SU-DHL-6 (cell line): ENCODE data around the gene TENT5A.

Experiments used
- H2AFZ ChIP-seq: fragments of 200-600 bp; sonication (generic); 2 replicates; pipeline ENCODE4 v1.6.1; 2014; ENCODE audit warnings: low read depth, mild to moderate bottlenecking, moderate library complexity, mixed read lengths, antibody characterized with exemption, low read length; ENCODE audit not compliant: severe bottlenecking
- H3F3A ChIP-seq: fragments of 200-600 bp; shearing (Covaris generic); 2 replicates; pipeline ENCODE4 v1.6.0; 2016; ENCODE audit warnings: antibody characterized with exemption, mild to moderate bottlenecking; ENCODE audit not compliant: insufficient read depth
- H3K27ac ChIP-seq: fragments of 200-600 bp; sonication (generic); 2 replicates; pipeline ENCODE4 v1.5.1; 2016; ENCODE audit warnings: low read depth, mild to moderate bottlenecking, low read length, moderate library complexity, mixed read lengths
- H3K27me3 ChIP-seq: fragments of 200-600 bp; sonication (generic), shearing (Covaris generic); 2 replicates; pipeline ENCODE4 v1.6.0; 2014; ENCODE audit warnings: mild to moderate bottlenecking, low read length
- H3K36me3 ChIP-seq: fragments of 200-600 bp; sonication (generic); 2 replicates; pipeline ENCODE4 v1.6.1; 2014; ENCODE audit warnings: mild to moderate bottlenecking, low read length, mixed read lengths
- H3K4me2 ChIP-seq: fragments of 300-600, 200-600 bp; shearing (Covaris generic), sonication (generic); 2 replicates; pipeline ENCODE4 v1.6.0; 2014; ENCODE audit warnings: low read length, low read depth, mild to moderate bottlenecking; ENCODE audit not compliant: poor library complexity, severe bottlenecking
- H3K4me3 ChIP-seq: fragments of 200-600 bp; sonication (generic); 2 replicates; pipeline ENCODE4 v1.5.1; 2014; ENCODE audit warnings: antibody characterized with exemption, low read length, mild to moderate bottlenecking, mixed read lengths; ENCODE audit not compliant: insufficient read depth, poor library complexity, severe bottlenecking
- H3K79me2 ChIP-seq: fragments of 200-600 bp; sonication (generic); 2 replicates; pipeline ENCODE4 v1.6.1; 2014; ENCODE audit warnings: mild to moderate bottlenecking, low read length, moderate library complexity; ENCODE audit not compliant: insufficient read depth
- H3K9ac ChIP-seq: fragments of 200-600 bp; sonication (generic); 2 replicates; pipeline ENCODE4 v1.7.0; 2014; ENCODE audit warnings: mild to moderate bottlenecking, low read length
- H3K9me2 ChIP-seq: fragments of 200-600 bp; sonication (generic); replicated peaks from 2 replicates; pipeline ENCODE4 v1.6.1; 2014; ENCODE audit warnings: low read length; ENCODE audit not compliant: insufficient read depth
- H3K9me3 ChIP-seq: fragments of 200-600 bp; sonication (generic); 2 replicates; pipeline ENCODE4 v1.6.1; 2014; ENCODE audit warnings: low read length, mixed read lengths; ENCODE audit not compliant: insufficient read depth
- H4K20me1 ChIP-seq: fragments of 200-600 bp; sonication (generic); 2 replicates; pipeline ENCODE4 v1.6.1; 2014; ENCODE audit warnings: low read depth, mild to moderate bottlenecking, antibody characterized with exemption, low read length, moderate library complexity, mixed read lengths
- EZH2phosphoT487 ChIP-seq: fragments of 200-600 bp; sonication (generic), shearing (Covaris generic); conservative IDR thresholded peaks from 2 replicates; pipeline ENCODE4 v1.6.1; 2018; ENCODE audit warnings: mild to moderate bottlenecking, antibody characterized with exemption, low read length, moderate library complexity, mixed read lengths
- TF ChIP-seq, protein P1 (sequence below): fragments of 200-600 bp; sonication (generic); IDR thresholded peaks from one replicate; pipeline ENCODE4 v1.5.1; 2017; ENCODE audit warnings: antibody characterized with exemption, mild to moderate bottlenecking, low read length, moderate library complexity; ENCODE audit not compliant: insufficient read depth, poor library complexity, severe bottlenecking

TENT5A gene

DNA sequence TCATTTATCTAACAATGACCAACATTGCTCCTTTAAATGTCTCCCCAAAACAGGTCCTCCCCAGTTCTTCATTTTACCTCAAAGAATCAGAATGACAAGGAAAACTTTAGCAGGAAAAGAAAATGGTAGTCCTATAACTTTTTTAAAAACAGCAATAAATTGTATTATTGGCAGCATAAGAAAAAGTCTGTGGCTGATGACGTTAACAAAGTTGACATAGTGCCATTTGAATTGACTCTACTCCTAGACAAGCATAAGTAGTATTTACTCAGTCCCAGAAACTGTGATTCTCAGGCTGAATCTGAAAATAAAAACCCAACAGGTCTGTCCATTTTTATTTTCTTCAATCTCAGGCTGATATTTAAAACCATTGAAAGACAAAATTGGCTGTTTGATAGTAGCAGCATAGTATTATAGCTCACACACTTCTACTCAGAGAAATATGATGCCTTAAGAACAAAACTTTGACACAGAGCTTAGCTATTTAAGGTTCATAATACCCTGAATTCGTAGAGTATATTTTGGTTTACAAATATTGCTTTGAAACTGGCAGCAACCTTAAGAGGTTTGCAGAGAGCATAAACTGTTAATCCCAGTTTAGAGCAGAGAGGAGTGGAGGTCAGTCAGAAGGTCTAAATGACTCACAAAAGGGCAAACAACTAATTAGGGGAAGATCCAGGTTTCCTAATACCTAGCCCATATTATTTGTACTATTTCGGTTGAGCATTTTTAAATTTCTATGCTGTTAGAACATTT is 35.0 kb upstream of the TENT5A start:
- no peak overlapping the region for H2AFZ ChIP-seq
- H3K27me3 ChIP-seq, result no peaks in the 10 kb centered on the region
- H3K9ac ChIP-seq, result no peak overlapping the region
- H3K4me3 ChIP-seq, result no peak overlapping the region
- no peaks in the 10 kb centered on the region for H3K9me2 ChIP-seq
- no peak for TF ChIP-seq EZH2phosphoT487
- TF ChIP-seq, protein P1, sequence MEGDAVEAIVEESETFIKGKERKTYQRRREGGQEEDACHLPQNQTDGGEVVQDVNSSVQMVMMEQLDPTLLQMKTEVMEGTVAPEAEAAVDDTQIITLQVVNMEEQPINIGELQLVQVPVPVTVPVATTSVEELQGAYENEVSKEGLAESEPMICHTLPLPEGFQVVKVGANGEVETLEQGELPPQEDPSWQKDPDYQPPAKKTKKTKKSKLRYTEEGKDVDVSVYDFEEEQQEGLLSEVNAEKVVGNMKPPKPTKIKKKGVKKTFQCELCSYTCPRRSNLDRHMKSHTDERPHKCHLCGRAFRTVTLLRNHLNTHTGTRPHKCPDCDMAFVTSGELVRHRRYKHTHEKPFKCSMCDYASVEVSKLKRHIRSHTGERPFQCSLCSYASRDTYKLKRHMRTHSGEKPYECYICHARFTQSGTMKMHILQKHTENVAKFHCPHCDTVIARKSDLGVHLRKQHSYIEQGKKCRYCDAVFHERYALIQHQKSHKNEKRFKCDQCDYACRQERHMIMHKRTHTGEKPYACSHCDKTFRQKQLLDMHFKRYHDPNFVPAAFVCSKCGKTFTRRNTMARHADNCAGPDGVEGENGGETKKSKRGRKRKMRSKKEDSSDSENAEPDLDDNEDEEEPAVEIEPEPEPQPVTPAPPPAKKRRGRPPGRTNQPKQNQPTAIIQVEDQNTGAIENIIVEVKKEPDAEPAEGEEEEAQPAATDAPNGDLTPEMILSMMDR, result no peak
- H3K79me2 ChIP-seq, result no peaks in the 10 kb centered on the region
- H4K20me1 ChIP-seq, result no peaks in the 10 kb centered on the region
- no peak overlapping the region for H3K4me2 ChIP-seq
- H3F3A ChIP-seq, result no peaks in the 10 kb centered on the region
- no peaks in the 10 kb centered on the region for H3K9me3 ChIP-seq
- no peak overlapping the region for H3K27ac ChIP-seq
- H3K36me3 ChIP-seq, result no peaks in the 10 kb centered on the region

DNA sequence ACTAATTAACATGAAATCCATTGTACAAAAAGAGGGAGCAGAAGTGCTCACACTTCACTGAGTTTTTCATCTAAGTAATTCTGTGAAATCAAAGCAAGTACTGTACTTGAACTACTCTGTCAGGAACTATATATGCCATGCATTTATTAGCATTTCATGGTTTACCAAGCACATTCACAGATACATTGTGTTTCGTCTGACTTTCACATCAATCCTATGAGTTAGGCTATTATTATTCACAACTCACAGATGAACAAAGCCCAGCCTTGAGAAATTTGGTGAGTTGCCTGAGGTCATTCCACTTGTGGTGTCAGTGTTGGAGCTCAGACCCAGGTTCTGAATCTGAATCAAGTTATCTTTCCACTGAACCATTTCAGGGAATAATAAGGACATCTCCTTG is 33.7 kb upstream of the TENT5A start:
- Histone ChIP-seq H3K9me2 (no peaks in the 10 kb centered on the region), H2AFZ (no peak overlapping the region), H3K27ac (no peak overlapping the region), H3K79me2 (no peaks in the 10 kb centered on the region), H3K27me3 (no peaks in the 10 kb centered on the region), H3K9me3 (no peaks in the 10 kb centered on the region), H3F3A (no peaks in the 10 kb centered on the region), H3K4me2 (no peak overlapping the region), H3K4me3 (no peak overlapping the region), H4K20me1 (no peaks in the 10 kb centered on the region), H3K36me3 (no peaks in the 10 kb centered on the region), H3K9ac (no peak overlapping the region)
- TF ChIP-seq, protein P1, result no peak
- TF ChIP-seq EZH2phosphoT487, result no peak

DNA sequence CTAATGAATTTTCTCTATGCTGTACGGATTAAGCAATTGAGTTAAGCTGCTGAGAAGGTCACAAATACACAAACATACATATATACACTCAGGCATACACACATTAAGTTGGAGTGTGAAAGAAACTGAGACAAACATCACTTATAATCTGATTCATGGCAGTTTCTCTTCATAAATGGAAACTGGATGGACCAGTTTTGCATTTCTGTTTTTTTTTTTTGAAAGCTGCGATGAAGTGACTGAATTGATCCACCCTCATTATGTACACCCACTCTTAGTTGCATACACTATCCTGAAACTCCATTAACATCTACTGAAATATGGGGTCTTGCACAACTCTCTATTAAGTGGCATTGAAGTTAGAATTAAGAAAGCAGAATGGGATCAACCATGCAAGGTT is 32.9 kb upstream of the TENT5A start:
- TF ChIP-seq, protein P1, result no peak
- no peak for TF ChIP-seq EZH2phosphoT487
- Histone ChIP-seq H3K9ac (no peak overlapping the region), H3K4me2 (no peak overlapping the region), H3K9me3 (no peaks in the 10 kb centered on the region), H3K36me3 (no peaks in the 10 kb centered on the region), H3K27me3 (no peaks in the 10 kb centered on the region), H3K79me2 (no peaks in the 10 kb centered on the region), H3K4me3 (no peak overlapping the region), H3K9me2 (no peaks in the 10 kb centered on the region), H3F3A (no peaks in the 10 kb centered on the region), H3K27ac (no peak overlapping the region), H4K20me1 (no peaks in the 10 kb centered on the region), H2AFZ (no peak overlapping the region)
